GM10266 (cell line): ENCODE data around the gene LRRC63.

ENCODE experiments used
- DNase-seq: peaks from one replicate; pipeline ENCODE4 v3.0.0; 2012; ENCODE audit errors: extremely low spot score
- TF ChIP-seq, protein P1 (sequence below): IDR thresholded peaks from 2 replicates; pipeline ENCODE4 v1.5.1; 2012; ENCODE audit warnings: mild to moderate bottlenecking, low read depth; ENCODE audit not compliant: control insufficient read depth, insufficient read depth; ENCODE audit errors: missing control alignments

Gene LRRC63

GRCh38 chr13:46296921-46297320 lies 85.2 kb downstream of the LRRC63 start:
- no peak for DNase-seq
- TF ChIP-seq, protein P1, sequence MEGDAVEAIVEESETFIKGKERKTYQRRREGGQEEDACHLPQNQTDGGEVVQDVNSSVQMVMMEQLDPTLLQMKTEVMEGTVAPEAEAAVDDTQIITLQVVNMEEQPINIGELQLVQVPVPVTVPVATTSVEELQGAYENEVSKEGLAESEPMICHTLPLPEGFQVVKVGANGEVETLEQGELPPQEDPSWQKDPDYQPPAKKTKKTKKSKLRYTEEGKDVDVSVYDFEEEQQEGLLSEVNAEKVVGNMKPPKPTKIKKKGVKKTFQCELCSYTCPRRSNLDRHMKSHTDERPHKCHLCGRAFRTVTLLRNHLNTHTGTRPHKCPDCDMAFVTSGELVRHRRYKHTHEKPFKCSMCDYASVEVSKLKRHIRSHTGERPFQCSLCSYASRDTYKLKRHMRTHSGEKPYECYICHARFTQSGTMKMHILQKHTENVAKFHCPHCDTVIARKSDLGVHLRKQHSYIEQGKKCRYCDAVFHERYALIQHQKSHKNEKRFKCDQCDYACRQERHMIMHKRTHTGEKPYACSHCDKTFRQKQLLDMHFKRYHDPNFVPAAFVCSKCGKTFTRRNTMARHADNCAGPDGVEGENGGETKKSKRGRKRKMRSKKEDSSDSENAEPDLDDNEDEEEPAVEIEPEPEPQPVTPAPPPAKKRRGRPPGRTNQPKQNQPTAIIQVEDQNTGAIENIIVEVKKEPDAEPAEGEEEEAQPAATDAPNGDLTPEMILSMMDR = no peak

- no peak for DNase-seq
- TF ChIP-seq, protein P1 = no peak
Observed at GRCh38 chr13:46297361-46297811, 85.7 kb downstream of the LRRC63 start.

- TF ChIP-seq, protein P1 = no peak
- no peak for DNase-seq
Observed at GRCh38 chr13:46303742-46304385, 92.1 kb downstream of the LRRC63 start.

GRCh38 chr13:46304546-46304945 lies 92.8 kb downstream of the LRRC63 start:
- DNase-seq = no peak
- TF ChIP-seq, protein P1 = no peak

GRCh38 chr13:46307554-46307953 lies 95.8 kb downstream of the LRRC63 start:
- TF ChIP-seq, protein P1 = no peak

DNA sequence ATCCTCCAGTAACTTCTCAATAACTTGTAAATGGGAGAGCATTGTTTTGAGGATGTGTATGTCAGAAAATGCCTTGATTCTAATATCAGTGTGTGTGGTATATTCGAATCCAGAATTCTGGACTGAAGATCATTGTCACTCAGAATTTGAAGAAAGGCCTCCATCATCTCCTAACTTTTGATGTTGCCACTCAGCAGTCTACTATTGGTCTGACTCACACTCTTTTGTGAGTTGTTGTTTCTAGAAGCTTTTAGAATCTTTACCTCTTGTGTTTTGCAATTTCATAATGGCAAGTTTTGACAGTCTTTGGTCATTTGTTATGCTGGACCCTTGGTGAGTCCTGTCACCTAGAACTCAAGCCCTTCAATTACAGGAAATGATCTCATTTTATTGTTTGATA lies 98.3 kb downstream of the LRRC63 start:
- TF ChIP-seq, protein P1 = no peak
- no peak for DNase-seq

More at GRCh38 chr13:46307554-46307953, 95.8 kb downstream of the LRRC63 start:
- no peak for DNase-seq

DNA sequence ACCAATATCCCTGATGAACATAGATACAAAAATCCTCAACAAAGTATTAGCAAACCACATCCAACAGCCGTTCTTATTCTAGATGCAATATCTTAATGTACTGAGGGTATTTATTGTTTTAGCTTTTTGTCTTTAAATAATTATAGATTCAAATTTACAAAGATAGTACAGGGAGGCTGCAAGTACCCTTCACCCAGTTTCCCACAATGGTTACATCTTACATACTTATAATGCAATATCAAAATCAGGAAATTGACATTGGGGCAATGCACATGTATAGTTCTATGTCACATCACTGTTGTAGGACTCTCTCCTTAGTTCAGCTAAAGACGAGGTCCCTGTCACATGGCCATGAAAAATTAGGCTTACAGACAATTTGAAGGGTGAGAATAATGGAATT lies 99.5 kb downstream of the LRRC63 start:
- TF ChIP-seq, protein P1 = no peak
- DNase-seq = no peak
